Nephron (organoid): ENCODE data around the gene MAD1L1.
A peak's percentile ranks its signal among the peaks of the same experiment; 100 is the strongest.

Experiments
- H3K27ac Mint-ChIP-seq, 3 experiments: 2 replicates each; pipeline ENCODE4 v1.8.0; 2020; ENCODE audit warnings: mixed read lengths in 3 of 3, mild to moderate bottlenecking in 2 of 3, moderate library complexity in 1 of 3
- H3K27me3 Mint-ChIP-seq: 2 replicates; pipeline ENCODE4 v1.8.0; 2021; ENCODE audit warnings: low read depth, mild to moderate bottlenecking, moderate library complexity, mixed read lengths
- H3K36me3 Mint-ChIP-seq: 2 replicates; pipeline ENCODE4 v1.8.0; 2020; ENCODE audit warnings: low read depth, mixed read lengths
- H3K4me1 Mint-ChIP-seq: 2 replicates; pipeline ENCODE4 v1.8.0; 2020; ENCODE audit warnings: mixed read lengths
- H3K4me3 Mint-ChIP-seq, 3 experiments: 2 replicates each; pipeline ENCODE4 v1.8.0; 2020; ENCODE audit warnings: mild to moderate bottlenecking in 3 of 3, mixed read lengths in 3 of 3, moderate library complexity in 2 of 3
- H3K9me3 Mint-ChIP-seq: 2 replicates; pipeline ENCODE4 v1.8.0; 2020; ENCODE audit warnings: mixed read lengths
- CTCF ChIP-seq, 3 experiments: fragments of 200-600 bp; sonication (generic); IDR thresholded peaks; one replicate each; pipeline ENCODE4 v1.5.0; 2021; ENCODE audit warnings: antibody characterized with exemption in 3 of 3; ENCODE audit not compliant: unreplicated experiment in 3 of 3

MAD1L1 gene

GRCh38 chr7:2232766-2233520, at the start of gene MAD1L1:
MAD1L1 (minus strand) TSS chr7:2232945; CDS start chr7:2230133, 2,812 bp downstream.
- Mint-ChIP-seq H3K36me3 (peaks cover 29% of the 10 kb centered on the region), H3K27me3 (no peaks in the 10 kb centered on the region), H3K27ac (peak within 1 kb of the TSS; percentile 52 to 90 (median 82)), H3K4me1 (peaks cover 10% of the 10 kb centered on the region), H3K9me3 (no peaks in the 10 kb centered on the region), H3K4me3 (peak within 1 kb of the TSS; percentile 96 to 97 (median 96))
- TF ChIP-seq CTCF (IDR thresholded peaks at IDR 0.05; ENCODE audit: unreplicated experiment in 3 of 3): no peak

DNA sequence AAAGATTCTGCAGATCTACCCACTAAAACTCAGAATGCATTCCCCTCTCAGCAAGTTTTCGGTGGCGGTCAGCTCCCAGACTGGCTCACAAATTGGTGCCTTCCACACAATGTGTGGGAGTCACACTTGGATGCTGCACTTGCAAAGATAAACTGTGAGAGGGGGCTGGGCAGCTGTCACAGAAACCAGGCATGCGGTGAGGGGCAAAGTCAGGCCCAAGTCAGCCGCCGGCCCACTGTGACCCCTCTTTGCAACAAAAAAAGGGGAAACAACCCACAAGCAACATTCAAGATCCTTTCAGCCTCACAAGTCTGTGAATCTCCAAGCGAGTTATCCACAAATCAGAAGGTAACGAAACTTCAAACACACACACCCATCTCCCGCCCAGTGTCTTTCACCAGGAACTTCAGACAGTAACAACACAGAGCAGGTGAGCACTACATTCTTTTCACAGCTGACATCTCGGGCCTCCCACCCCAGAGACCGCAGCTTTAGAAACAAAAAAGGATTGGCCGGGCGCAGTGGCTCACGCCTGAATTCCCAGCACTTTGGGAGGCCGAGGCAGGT, 49.5 kb upstream of the MAD1L1 start:
- H3K36me3 Mint-ChIP-seq: peaks cover 1% of the 10 kb centered on the region
- H3K9me3 Mint-ChIP-seq: no peaks in the 10 kb centered on the region
- H3K4me3 Mint-ChIP-seq: peak overlapping the region; percentile 22 to 43 (median 30)
- H3K4me1 Mint-ChIP-seq: peaks cover 35% of the 10 kb centered on the region
- no peaks in the 10 kb centered on the region for H3K27me3 Mint-ChIP-seq
- no peak for TF ChIP-seq CTCF (IDR thresholded peaks at IDR 0.05; ENCODE audit: unreplicated experiment in 3 of 3)
- peak overlapping the region; percentile 94 to 99 (median 97) for H3K27ac Mint-ChIP-seq

GRCh38 chr7:2281541-2281940, 48.8 kb upstream of the MAD1L1 start:
- Mint-ChIP-seq H3K4me1 (peaks cover 35% of the 10 kb centered on the region), H3K36me3 (peaks cover 6% of the 10 kb centered on the region), H3K27ac (peak overlapping the region; percentile 94 to 99 (median 97)), H3K9me3 (no peaks in the 10 kb centered on the region), H3K27me3 (no peaks in the 10 kb centered on the region), H3K4me3 (peak overlapping the region; percentile 21 to 43 (median 37))
- no peak for TF ChIP-seq CTCF (IDR thresholded peaks at IDR 0.05; ENCODE audit: unreplicated experiment in 3 of 3)

GRCh38 chr7:2280424-2280823, 47.7 kb upstream of the MAD1L1 start:
- Mint-ChIP-seq H3K36me3 (peaks cover 6% of the 10 kb centered on the region), H3K4me3 (no peak overlapping the region), H3K27me3 (no peaks in the 10 kb centered on the region), H3K27ac (peak overlapping the region; percentile 96 to 98 (median 98)), H3K9me3 (no peaks in the 10 kb centered on the region), H3K4me1 (peaks cover 35% of the 10 kb centered on the region)
- no peak for TF ChIP-seq CTCF (IDR thresholded peaks at IDR 0.05; ENCODE audit: unreplicated experiment in 3 of 3)

GRCh38 chr7:2279896-2280295, 47.2 kb upstream of the MAD1L1 start:
- peak overlapping the region; percentile 96 to 98 (median 98) for H3K27ac Mint-ChIP-seq
- H3K36me3 Mint-ChIP-seq: peaks cover 6% of the 10 kb centered on the region
- H3K27me3 Mint-ChIP-seq: no peaks in the 10 kb centered on the region
- no peaks in the 10 kb centered on the region for H3K9me3 Mint-ChIP-seq
- no peak for TF ChIP-seq CTCF (IDR thresholded peaks at IDR 0.05; ENCODE audit: unreplicated experiment in 3 of 3)
- H3K4me1 Mint-ChIP-seq: peaks cover 35% of the 10 kb centered on the region
- H3K4me3 Mint-ChIP-seq: peak overlapping the region; percentile 20 to 60 (median 60)
